GM21360 (cell line): ENCODE results near the gene ARHGAP9.

ENCODE experiments used
- ATAC-seq: cut with Tn5 transposase; IDR thresholded peaks from one replicate; pipeline ENCODE4 v1.9.1; 2021; ENCODE audit warnings: mild to moderate bottlenecking, moderate library complexity; ENCODE audit not compliant: unreplicated experiment

The ARHGAP9 gene

DNA sequence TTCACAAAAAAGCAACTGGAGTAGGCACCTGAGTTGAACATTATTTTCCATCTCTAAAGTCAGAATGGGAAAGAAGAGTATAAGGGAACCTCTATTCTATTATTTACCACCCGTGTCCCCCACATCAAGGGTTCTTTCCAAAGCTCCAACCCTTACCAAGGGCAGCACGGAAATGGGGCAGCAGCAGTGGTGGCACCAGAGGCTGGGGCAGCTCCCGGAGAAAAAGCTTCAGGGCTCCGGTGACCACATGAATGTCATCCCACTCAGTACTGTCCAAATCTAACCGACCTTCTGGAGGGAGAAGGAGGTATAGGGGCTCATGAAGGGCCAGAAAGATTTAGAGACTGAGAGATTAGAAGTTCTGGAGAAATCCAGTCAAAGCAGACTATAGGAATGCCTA is 5.8 kb downstream of the ARHGAP9 start:
- no peak for ATAC-seq

DNA sequence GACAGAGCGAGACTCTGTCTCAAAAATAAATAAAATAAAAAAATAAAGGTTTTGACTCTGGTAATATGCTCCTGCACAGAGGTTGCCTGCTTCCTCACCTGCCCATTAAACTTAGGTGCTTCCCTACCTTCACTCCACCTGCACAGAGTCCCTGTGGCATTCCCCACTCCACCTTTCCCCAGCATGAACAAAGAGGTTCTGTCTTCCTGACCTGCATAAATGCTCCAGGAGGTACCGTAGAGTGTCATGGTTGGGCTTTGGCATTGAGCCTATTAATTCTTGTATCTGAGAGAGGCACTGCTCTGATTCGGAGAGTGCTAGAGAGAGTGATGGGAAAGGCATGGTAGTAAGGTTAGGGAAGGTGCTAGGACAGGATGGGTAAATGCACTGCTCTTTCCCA is 6.3 kb downstream of the ARHGAP9 start:
- ATAC-seq: no peak

DNA sequence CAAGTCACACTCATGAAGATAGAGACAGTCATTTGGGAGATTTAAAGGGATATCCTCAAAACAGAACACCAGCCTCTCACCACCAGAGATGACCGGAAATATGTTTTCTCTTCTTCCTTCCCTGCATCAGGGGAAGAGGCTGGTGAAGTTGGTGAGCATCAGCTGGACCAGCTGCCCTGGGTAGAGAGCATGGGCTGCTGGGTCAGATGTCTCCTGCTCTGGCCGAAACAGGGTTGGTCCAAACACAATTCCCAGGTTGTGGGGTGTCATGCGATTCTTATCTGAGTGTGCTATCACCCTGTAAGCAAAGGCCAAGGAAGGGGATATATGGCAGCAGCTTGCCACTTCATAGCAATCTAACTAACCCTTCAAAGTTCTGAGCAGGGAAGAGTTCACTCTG is 7.3 kb downstream of the ARHGAP9 start:
- ATAC-seq: no peak

DNA sequence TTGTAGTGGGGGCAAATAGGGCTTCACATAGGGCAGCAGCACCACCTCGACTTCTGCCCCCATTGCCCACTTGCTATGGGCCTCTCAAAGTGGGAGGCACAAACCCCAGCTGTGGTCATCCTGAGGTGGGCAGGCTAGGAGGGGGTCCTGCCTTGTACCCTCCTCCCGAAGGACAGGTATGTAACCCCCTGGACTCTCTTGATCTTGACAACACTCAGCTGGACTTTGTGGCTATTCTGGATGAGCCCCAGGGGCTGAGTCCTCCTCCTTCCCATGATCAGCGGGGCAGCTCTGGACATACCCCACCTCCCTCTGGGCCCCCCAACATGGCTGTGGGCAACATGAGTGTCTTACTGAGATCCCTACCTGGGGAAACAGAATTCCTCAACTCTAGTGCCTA is 8.0 kb downstream of the ARHGAP9 start:
- no peak for ATAC-seq

DNA sequence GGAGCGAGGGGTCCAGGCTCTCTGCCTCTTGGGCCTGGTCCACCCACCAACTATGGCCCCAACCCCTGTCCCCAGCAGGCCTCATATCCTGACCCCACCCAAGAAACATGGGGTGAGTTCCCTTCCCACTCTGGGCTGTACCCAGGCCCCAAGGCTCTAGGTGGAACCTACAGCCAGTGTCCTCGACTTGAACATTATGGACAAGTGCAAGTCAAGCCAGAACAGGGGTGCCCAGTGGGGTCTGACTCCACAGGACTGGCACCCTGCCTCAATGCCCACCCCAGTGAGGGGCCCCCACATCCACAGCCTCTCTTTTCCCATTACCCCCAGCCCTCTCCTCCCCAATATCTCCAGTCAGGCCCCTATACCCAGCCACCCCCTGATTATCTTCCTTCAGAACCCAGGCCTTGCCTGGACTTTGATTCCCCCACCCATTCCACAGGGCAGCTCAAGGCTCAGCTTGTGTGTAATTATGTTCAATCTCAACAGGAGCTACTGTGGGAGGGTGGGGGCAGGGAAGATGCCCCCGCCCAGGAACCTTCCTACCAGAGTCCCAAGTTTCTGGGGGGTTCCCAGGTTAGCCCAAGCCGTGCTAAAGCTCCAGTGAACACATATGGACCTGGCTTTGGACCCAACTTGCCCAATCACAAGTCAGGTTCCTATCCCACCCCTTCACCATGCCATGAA is 8.6 kb downstream of the ARHGAP9 start:
- no peak for ATAC-seq

DNA sequence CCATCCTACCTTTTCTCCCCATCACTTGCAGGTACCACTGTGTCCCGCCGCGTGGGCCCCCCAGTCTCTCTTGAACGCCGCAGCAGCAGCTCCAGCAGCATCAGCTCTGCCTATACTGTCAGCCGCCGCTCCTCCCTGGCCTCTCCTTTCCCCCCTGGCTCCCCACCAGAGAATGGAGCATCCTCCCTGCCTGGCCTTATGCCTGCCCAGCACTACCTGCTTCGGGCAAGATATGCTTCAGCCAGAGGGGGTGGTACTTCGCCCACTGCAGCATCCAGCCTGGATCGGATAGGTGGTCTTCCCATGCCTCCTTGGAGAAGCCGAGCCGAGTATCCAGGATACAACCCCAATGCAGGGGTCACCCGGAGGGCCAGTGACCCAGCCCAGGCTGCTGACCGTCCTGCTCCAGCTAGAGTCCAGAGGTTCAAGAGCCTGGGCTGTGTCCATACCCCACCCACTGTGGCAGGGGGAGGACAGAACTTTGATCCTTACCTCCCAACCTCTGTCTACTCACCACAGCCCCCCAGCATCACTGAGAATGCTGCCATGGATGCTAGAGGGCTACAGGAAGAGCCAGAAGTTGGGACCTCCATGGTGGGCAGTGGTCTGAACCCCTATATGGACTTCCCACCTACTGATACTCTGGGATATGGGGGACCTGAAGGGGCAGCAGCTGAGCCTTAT is 9.2 kb downstream of the ARHGAP9 start:
- ATAC-seq: no peak

DNA sequence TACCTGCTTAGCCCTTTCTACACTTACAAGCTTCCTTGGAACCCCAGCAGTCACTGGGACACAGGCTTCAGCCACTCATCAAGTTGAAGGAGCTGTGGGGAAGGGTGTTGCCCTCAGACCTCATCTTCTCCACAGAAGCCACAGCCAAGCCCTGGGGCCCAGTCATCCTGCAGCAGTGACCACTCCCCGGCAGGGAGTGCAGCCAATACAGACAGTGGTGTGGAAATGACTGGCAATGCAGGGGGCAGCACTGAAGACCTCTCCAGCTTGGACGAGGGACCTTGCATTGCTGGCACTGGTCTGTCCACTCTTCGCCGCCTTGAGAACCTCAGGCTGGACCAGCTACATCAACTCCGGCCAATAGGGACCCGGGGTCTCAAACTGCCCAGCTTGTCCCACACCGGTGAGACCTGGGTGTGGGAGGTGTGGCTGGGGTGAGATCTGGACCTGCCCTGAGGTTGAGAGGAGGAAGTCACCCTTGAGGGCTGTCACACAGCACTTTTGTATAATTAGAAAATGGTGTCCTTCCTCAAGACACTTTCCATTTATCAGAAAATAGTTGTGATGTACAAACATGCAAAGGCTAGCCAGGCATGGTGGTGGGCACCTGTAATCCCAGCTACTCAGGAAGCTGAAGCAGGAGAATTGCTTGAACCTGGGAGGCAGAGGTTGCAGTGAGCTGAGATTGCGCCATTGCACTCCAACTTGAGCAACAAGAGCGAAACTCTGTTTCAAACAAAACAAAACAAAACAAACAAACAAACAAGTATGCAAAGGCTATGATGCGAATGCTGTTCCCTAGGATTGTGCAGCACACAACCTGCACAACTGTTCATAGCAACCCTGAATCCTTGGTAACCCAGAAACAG is 10.1 kb downstream of the ARHGAP9 start:
- ATAC-seq: no peak

DNA sequence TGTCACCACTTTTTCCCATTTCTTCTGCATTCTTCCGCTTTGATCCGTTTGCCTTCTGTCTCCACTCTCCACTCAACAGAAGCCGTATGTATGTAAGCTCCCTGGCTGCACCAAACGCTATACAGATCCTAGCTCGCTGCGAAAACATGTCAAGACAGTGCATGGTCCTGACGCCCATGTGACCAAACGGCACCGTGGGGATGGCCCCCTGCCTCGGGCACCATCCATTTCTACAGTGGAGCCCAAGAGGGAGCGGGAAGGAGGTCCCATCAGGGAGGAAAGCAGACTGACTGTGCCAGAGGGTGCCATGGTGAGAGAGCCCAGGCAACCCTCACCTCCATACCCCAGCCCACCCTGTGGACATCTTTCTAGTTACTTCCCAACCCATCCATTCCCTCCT is 11.8 kb downstream of the ARHGAP9 start:
- ATAC-seq: no peak

DNA sequence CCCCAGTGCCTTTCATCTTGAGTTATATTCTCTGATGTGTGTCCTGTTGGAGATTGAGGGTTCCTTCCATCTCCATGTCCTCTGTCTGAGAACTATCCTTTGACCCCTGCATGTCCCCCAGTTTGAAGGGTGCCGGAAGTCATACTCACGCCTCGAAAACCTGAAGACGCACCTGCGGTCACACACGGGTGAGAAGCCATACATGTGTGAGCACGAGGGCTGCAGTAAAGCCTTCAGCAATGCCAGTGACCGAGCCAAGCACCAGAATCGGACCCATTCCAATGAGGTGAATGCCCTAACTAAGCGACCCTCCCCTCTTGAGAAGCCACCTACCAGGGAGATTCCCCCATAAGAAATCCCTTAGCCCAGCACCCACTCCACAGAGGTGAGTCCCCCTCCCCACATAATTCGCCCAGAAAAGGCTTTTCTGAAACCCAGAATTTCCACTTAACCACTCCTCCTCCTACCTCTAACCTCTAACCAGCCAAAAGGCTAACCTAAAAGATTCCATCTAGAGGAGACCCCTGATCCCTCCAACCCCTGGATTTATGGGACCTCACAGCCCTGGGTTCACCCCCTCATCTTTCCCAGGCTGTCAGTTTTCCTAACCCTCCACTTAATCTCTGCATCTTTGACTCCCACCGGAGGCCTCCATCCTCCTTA is 12.3 kb downstream of the ARHGAP9 start:
- no peak for ATAC-seq

DNA sequence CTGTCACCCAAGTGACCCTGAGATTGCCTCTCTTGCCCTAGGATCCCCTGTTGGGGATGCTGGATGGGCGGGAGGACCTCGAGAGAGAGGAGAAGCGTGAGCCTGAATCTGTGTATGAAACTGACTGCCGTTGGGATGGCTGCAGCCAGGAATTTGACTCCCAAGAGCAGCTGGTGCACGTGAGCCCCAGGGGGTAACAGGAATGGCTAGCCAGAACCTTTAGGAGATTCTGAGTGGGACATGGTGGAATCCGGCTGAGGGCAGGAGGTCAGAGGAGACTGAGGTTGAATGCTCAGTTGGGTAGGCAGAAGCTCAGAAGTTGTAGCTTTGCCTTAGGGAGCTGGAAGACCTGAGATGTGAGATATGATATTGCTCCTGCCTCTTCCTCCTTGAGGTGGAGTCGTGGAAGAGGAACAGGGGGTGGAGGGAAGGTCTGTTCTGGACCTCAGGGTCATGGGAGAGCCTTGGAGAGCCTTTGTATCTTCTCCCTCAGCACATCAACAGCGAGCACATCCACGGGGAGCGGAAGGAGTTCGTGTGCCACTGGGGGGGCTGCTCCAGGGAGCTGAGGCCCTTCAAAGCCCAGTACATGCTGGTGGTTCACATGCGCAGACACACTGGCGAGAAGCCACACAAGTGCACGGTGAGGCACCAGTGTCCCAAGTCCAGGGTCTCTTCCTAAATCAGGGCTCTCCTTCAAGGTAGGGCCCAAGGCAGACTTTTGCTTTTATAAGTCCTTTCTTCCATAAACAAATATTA is 13.7 kb downstream of the ARHGAP9 start:
- ATAC-seq: no peak

DNA sequence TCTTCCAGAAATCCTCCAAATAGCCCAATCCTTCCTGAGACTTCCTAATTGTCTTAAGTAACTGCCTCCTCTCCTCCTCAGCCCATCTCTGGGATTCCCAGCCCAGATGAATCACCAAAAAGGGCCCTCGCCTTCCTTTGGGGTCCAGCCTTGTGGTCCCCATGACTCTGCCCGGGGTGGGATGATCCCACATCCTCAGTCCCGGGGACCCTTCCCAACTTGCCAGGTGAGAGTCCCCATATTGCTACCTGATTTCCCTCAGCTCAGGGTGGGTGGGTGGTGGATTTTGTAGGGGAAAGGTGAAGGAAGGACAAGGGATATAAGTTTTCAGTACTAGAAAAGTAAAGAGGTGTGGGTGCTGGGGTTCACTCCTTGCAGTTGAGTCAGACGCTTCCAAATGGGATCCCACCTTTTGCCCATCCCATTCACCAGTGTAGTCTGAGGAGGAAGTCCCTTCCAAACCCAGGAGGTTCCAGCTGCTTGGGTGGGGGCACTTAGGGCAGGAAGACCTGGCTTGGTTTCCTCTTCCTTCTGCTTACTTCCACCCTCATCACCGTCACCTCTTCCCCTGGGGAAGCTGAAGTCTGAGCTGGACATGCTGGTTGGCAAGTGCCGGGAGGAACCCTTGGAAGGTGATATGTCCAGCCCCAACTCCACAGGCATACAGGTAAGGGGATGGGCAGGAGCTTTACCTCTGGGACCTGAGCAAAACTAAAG is 14.5 kb downstream of the ARHGAP9 start:
- no peak for ATAC-seq

DNA sequence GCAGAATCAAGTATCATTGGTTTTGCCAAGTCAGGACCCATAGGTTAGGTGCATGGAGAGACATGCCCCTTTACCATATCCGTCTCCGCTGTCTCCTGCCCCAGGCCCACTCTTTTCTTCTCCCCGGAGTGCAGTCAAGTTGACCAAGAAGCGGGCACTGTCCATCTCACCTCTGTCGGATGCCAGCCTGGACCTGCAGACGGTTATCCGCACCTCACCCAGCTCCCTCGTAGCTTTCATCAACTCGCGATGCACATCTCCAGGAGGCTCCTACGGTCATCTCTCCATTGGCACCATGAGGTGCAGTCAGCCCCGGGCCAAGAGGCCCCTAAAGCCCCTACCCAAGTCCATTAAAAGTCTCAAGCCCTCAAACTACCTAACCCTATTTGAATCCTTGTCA is 15.1 kb downstream of the ARHGAP9 start:
- no peak for ATAC-seq

DNA sequence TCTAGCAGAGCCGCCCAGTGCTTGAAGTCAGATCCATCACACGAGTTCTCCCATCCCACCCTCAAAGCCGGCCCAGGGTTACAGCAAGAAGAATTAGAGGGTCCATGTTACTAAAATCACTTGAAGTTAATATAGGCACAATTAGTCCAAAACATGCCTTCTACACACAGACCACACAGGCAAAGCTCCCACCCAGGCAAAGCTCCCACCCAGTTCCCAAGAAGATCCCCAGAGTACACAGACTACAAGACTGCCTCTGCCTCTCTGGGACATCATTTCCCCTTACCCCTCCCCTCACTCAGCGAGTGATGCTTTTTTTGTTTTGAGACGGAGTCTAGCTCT is 16.8 kb downstream of the ARHGAP9 start:
- ATAC-seq: no peak

DNA sequence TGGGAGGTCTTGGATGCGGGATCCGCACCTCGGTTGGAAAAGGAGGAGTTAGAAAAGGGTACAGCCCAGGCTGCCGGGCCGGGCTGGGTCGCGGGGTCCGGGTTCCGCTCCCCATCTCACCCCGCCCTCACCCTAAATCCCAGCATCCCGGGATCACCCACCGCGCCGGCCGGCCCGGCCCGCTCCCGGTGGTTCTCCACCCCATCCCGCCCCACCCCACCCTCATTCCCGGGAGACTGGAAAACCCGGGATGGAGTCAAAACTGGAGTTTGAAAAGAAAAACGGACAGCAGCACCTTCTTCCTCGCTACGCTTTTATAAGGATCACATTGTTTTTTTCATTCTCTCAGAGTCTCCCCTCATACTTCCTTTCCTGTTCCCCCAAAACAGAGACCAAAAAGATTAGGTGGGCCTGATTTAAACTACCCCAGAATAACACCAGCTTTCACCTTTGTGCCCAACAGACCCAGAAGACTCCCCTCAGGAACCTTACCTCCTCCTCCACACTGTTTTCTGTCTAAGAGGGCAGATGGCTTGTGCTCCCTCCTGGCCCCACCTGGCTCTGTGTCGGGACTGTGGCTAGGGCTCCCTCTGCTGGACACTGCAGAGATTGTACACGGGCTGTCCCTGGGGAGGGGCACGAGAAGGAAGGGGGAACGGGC is 17.3 kb downstream of the ARHGAP9 start:
- peak; percentile 68 for ATAC-seq

DNA sequence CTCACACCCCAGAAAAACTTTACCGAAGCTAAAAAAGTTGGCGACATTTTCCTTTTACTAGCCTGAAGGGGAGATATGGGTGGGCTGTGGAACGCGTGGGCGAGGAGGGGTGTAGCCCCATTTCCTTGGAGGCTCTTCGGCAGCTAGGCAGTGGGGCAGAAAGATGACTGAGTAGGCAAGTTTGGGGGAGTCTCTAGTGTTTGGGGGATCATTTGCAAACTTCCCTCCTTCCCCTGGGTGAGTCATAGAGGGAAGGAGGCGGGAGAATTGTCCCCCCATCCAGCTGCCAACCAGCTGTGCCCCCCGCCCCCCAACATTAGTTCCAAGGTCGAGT is 17.8 kb downstream of the ARHGAP9 start:
- no peak for ATAC-seq

DNA sequence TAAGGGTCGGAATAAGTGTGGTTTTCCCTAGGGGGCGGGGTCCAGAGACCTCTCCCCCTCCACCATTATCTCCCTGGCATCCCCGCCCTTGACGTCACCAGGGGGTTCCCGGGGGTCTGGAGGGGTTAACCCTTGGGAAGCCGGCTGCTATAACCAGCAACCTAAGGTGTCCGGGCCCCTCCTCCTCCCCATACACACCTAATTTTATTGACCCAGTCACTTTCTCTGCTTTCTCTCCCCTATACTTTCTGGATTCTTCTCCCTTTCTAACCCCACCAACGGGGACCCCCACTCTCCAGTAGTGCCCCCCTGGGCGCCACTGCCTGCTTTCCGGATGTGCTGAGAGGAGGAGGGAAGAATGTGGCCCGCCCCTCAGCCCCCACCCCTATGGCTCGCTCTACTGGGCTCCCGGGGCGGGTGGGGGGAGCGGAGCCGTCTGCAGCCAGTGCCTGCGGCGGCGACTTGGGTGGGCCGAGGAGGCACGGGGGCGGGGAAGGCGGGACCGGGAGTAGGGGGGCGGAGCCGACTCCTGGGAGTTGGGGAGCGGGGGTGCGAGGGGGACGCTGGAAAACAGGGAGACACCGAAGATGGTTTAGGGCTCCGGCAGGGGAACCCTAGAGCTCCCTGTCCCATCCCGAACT is 18.3 kb downstream of the ARHGAP9 start:
- no peak for ATAC-seq

DNA sequence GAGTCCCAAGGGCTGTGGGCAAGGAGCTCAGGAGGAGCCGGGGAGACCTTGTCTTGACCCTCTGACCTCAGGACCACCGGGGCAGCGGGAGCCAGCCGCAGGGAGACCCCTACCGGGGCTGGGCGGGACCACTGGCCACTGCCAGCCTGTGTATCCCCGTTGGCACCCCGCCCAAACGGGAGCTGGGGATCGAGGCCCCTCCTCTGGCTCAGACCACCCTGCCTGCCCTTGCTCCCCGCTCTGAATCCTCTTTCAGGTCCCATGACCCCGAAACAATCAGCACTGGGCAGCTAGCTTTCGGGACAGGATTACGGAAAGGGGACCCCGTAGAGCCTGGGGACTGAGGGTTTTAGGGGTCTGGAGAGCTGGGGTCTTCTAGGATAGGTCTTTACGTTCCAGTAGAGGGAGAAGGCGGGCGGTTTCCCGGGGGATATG is 18.8 kb downstream of the ARHGAP9 start:
- no peak for ATAC-seq

DNA sequence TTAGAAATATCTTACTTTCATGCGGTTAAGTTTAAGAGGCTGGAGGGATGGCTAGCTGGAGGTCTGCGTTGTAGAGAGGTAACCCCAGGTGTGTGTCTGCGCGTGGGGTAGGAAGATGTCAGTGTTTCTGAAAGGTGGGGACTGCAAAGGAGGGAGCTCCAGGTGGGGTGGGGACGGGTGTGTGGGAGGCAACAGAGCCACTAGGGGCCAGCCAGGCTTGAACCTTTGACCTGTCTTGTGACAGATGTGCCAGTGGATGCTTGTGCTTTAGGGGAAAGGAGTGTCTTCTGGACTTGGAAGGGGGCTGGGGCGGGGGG is 19.2 kb downstream of the ARHGAP9 start:
- ATAC-seq: no peak

DNA sequence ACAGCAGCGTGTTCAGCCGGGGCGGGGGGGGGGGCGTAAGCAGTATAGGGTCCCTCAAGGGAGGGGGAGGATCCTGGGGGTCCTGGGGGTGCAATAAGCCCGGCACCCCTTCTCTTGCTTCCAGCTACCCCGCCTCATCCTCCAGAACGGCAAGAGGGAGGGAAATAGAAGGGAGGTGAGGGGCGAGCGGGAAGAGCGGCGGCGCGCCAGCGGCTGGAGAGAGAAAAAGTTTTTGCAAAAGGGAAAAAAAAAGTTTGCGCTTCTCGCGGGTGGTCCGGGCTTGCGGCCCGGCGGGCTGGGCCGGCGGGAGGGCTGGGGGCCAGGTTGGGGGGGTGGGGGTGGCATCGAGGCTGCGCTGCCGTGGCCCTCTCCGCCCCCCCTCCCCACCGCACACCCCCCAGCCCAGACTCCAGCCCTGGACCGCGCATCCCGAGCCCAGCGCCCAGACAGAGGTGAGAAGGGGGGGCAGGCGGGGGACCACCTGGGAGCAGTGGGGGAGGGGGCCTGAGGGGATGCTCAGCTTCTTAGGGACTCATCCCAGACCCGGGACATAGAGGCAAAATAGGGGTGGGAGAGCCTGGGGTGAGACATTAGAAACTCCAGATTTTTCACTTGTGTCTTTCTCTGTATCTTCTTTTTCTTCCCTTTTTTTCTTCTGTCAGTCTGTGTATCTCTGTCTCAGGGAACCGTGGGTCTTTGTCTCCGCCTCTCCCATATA is 19.8 kb downstream of the ARHGAP9 start, which contains the start of gene GLI1:
Gene GLI1, plus strand, starts transcription at position 36 of the 718 bp plus-strand sequence. CDS start 3,907 bp downstream, outside the sequence.
- no peak for ATAC-seq
